GM19438 (cell line): Measurements from ENCODE around the gene CUEDC1.
A peak's percentile ranks its signal among the peaks of the same experiment; 100 is the strongest.

Experiments
- ATAC-seq: cut with Tn5 transposase; IDR thresholded peaks from one replicate; pipeline ENCODE4 v1.9.1; 2021; ENCODE audit warnings: low read depth; ENCODE audit not compliant: unreplicated experiment

CUEDC1 gene

GRCh38 chr17:57919918-57920317, 35.3 kb downstream of the CUEDC1 start:
- no peak for ATAC-seq

GRCh38 chr17:57918017-57918895, 37.0 kb downstream of the CUEDC1 start:
- ATAC-seq, result no peak

- no peak for ATAC-seq
These were observed 38.0 kb downstream of the CUEDC1 start for GRCh38 chr17:57916925-57917858.

- no peak for ATAC-seq
These were observed 39.0 kb downstream of the CUEDC1 start for GRCh38 chr17:57915985-57916757.

GRCh38 chr17:57915544-57915943, 39.7 kb downstream of the CUEDC1 start:
- ATAC-seq, result no peak

- no peak for ATAC-seq
These were observed 40.7 kb downstream of the CUEDC1 start for GRCh38 chr17:57914273-57915142.

GRCh38 chr17:57913575-57914272, 41.5 kb downstream of the CUEDC1 start:
- no peak for ATAC-seq

- ATAC-seq, result no peak
These were observed 43.2 kb downstream of the CUEDC1 start for GRCh38 chr17:57911834-57912673.

- ATAC-seq, result no peak
These were observed 44.5 kb downstream of the CUEDC1 start for GRCh38 chr17:57910462-57911420.

- no peak for ATAC-seq
These were observed 45.7 kb downstream of the CUEDC1 start for GRCh38 chr17:57909551-57909950.

- ATAC-seq, result no peak
These were observed 46.9 kb downstream of the CUEDC1 start for GRCh38 chr17:57908278-57908677.

- no peak for ATAC-seq
These were observed 48.3 kb downstream of the CUEDC1 start for GRCh38 chr17:57906910-57907309.

GRCh38 chr17:57905875-57906455, 49.2 kb downstream of the CUEDC1 start:
- no peak for ATAC-seq

- no peak for ATAC-seq
These were observed 51.3 kb downstream of the CUEDC1 start for GRCh38 chr17:57903961-57904360.

GRCh38 chr17:57902800-57903759, 52.1 kb downstream of the CUEDC1 start:
- peak; percentile 75 for ATAC-seq
